MCF 10A (cell line): ENCODE measurements around the gene TMEM117. TPM values are rescaled to one million over a fixed set of nuclear protein-coding genes. Genes with fewer than 3 reads are reported as not detected.

Experiments used
- BruUV-seq: library from RNA; stranded (reverse); fragments of 400-500 nt; replicated peaks from 2 replicates; lab custom pipeline; 2021; lab: Mats Ljungman, UMichigan
- CTCF ChIA-PET: fragments of 300-600 bp; sonication (Branson Sonifier 250); formaldehyde crosslinking; extraction: SDS; loops from one replicate; lab custom pipeline; 2021; ENCODE audit warnings: antibody characterized with exemption, inconsistent platforms; lab: Yijun Ruan, JAX
- POLR2A ChIA-PET: fragments of 300-600, 350-650 bp; sonication (Branson Sonifier 250); formaldehyde crosslinking; extraction: SDS; loops from one replicate; lab custom pipeline; 2020; ENCODE audit warnings: antibody characterized with exemption, inconsistent platforms; lab: Yijun Ruan, JAX
- DNase-seq: peaks from one replicate; pipeline ENCODE4 v3.0.0-alpha.2; 2018; ENCODE audit not compliant: unreplicated experiment
- H3K27ac Mint-ChIP-seq: one replicate; pipeline ENCODE4 v1.8.0; 2022; ENCODE audit warnings: mild to moderate bottlenecking, low read depth, mixed read lengths; ENCODE audit not compliant: unreplicated experiment
- H3K27me3 Mint-ChIP-seq: one replicate; pipeline ENCODE4 v1.8.0; 2022; ENCODE audit warnings: mixed read lengths; ENCODE audit not compliant: insufficient read depth, unreplicated experiment
- H3K36me3 Mint-ChIP-seq: one replicate; pipeline ENCODE4 v1.8.0; 2022; ENCODE audit warnings: mild to moderate bottlenecking, moderate library complexity, mixed read lengths; ENCODE audit not compliant: insufficient read depth, unreplicated experiment
- H3K4me1 Mint-ChIP-seq: one replicate; pipeline ENCODE4 v1.8.0; 2022; ENCODE audit warnings: mixed read lengths; ENCODE audit not compliant: insufficient read depth, unreplicated experiment
- H3K4me3 Mint-ChIP-seq: one replicate; pipeline ENCODE4 v1.8.0; 2022; ENCODE audit warnings: mild to moderate bottlenecking, moderate library complexity, mixed read lengths; ENCODE audit not compliant: unreplicated experiment
- H3K9me3 Mint-ChIP-seq: one replicate; pipeline ENCODE4 v1.8.0; 2022; ENCODE audit warnings: mixed read lengths; ENCODE audit not compliant: unreplicated experiment
- intact Hi-C: fragments of 100-400 bp; cut with micrococcal nuclease; formaldehyde crosslinking; loops from 2 replicates; pipeline ENCODE4 v1.14.1; 2022
- total RNA-seq: library from RNA; stranded (reverse); gene quantifications from 2 replicates; pipeline ENCODE4 v1.2.3, GENCODE V29; 2022
- TF ChIP-seq, protein P1 (sequence below): fragments of 200-600 bp; IDR thresholded peaks from one replicate; pipeline ENCODE4 v1.8.0; 2022; ENCODE audit warnings: antibody characterized with exemption, mild to moderate bottlenecking; ENCODE audit not compliant: unreplicated experiment

Gene TMEM117
- total RNA-seq, 1 experiment from 2014 or later = 3.2 TPM

DNA sequence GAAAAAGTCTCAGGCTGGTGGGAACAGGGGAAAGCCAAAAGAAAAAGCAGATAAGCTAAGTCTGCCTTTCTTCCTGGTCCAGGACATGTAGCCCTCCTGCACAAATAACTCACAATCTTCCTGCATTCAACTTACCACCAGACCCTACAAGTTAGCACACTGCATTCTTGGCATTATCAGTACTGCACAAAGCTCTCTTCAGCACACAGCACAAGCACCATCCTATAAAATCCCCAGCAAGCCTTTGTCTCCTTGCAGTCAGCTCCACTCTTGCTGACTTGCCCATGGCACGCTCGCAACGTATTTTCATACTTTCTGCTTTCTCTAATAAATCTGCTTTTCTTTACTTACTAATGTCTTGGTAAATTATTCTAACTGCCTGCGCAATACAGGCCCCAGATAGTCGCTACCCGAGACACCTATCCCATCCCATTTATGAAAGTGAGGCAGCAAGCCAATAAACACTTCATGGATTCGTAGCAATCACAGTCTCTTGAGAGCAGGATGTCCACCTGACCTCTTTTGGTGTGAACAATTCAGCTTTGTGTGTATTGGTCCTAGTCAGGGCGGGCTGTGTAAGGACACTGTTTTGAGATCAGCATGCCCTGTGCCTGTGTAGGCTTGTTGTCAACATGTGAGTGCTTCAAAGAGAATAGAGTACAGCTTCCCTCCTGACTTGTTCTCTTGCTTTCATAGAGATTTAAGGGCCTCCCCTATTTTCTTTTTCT lies 49.0 kb downstream of the TMEM117 start:
- CTCF ChIA-PET = interaction anchor here (0.6 to 6.5 kb wide), 8 partner anchors 18 to 419 kb away, joined by 3 to 62 read pairs (median 3); partner anchors contain the start of genes IRAK4, PUS7L and TWF1
- intact Hi-C loops = no loop called here
- H3K9me3 Mint-ChIP-seq = no peaks in the 10 kb centered on the region
- H3K27ac Mint-ChIP-seq = no peak overlapping the region
- no peaks in the 10 kb centered on the region for H3K27me3 Mint-ChIP-seq
- DNase-seq = no peak
- no peaks in the 10 kb centered on the region for H3K36me3 Mint-ChIP-seq
- BruUV-seq = no TSS peak
- no peak overlapping the region for H3K4me3 Mint-ChIP-seq
- POLR2A ChIA-PET = interaction anchor here (0.6 to 3.8 kb wide), 3 partner anchors 13 to 1887 kb away, joined by 4 to 34 read pairs (median 6); partner anchors contain the start of gene TWF1
- TF ChIP-seq, protein P1, sequence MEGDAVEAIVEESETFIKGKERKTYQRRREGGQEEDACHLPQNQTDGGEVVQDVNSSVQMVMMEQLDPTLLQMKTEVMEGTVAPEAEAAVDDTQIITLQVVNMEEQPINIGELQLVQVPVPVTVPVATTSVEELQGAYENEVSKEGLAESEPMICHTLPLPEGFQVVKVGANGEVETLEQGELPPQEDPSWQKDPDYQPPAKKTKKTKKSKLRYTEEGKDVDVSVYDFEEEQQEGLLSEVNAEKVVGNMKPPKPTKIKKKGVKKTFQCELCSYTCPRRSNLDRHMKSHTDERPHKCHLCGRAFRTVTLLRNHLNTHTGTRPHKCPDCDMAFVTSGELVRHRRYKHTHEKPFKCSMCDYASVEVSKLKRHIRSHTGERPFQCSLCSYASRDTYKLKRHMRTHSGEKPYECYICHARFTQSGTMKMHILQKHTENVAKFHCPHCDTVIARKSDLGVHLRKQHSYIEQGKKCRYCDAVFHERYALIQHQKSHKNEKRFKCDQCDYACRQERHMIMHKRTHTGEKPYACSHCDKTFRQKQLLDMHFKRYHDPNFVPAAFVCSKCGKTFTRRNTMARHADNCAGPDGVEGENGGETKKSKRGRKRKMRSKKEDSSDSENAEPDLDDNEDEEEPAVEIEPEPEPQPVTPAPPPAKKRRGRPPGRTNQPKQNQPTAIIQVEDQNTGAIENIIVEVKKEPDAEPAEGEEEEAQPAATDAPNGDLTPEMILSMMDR = no peak
- H3K4me1 Mint-ChIP-seq = no peaks in the 10 kb centered on the region

DNA sequence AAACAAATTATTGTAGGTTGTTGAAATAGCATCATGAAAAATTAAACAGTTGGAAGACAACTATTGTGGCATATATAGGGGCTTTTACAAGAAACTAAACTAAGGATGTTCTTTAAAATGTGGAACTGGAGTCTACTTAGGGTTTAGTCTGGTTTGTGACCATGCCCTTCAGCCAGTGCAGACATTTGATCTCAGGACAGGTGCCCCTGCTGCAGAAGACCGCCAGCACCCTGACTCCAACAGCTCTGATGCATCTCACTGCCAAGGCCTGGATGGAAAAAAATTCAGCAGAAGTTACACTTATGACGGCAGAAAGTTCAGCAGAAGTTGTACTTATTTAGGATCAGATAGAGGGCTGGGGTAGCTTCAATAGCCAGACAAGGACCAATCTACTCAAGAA lies 51.5 kb downstream of the TMEM117 start:
- no peaks in the 10 kb centered on the region for H3K9me3 Mint-ChIP-seq
- no peak overlapping the region for H3K27ac Mint-ChIP-seq
- no TSS peak for BruUV-seq
- H3K4me1 Mint-ChIP-seq = no peaks in the 10 kb centered on the region
- TF ChIP-seq, protein P1 = no peak
- CTCF ChIA-PET = interaction anchor here (0.7 kb wide), 4 partner anchors 9 to 1038 kb away, joined by 3 read pairs; no protein-coding TSS in a partner anchor
- DNase-seq = no peak
- POLR2A ChIA-PET = interaction anchor here (1.4 kb wide), 1 partner anchor 82 kb away, joined by 4 read pairs; the partner anchor contains the start of gene TWF1
- no peak overlapping the region for H3K4me3 Mint-ChIP-seq
- H3K27me3 Mint-ChIP-seq = no peaks in the 10 kb centered on the region
- intact Hi-C loops = no loop called here
- no peaks in the 10 kb centered on the region for H3K36me3 Mint-ChIP-seq

DNA sequence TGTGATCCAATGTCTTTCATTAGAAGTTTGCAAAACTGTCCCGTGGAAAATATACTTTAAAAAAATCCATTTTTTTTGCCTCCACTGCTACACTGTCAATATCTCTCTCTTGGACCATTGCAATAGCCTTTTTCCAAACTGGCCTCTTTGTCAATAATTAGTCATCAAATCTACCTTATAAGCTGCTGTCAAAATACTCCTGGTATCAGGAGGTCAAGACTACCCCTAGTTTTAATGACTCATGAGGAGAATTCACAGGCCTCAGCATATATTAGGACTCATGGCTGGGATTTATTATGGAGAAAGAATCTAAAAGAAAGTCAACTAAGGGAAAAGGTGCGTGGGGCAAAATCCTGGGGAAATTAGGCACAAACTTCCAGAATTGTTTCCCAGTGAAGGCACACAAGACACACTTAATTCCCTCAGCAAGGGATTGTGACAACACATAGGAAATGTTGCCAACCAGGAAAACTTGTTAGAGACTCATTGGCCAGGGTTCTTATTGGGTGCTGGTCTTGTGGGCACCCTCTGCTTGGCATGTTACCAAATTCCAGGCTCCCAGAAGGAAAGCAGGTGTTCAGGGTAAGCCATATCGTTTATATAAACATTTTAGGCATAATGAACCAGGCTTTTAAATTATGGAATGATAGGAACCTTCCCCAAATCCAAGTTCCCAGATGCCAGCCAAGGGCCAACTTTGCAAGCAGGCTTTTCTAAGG lies 56.1 kb downstream of the TMEM117 start:
- ChIA-PET POLR2A (interaction anchor here (0.5 kb wide), 1 partner anchor 114 kb away, joined by 3 read pairs; no protein-coding TSS in a partner anchor), CTCF (interaction anchor here (1.1 to 1.6 kb wide), 2 partner anchors 9 to 10 kb away, joined by 3 to 12 read pairs; no protein-coding TSS in a partner anchor)
- H3K27ac Mint-ChIP-seq = no peak overlapping the region
- TF ChIP-seq, protein P1 = no peak
- BruUV-seq = no TSS peak
- peak; percentile 24 for DNase-seq
- H3K36me3 Mint-ChIP-seq = no peaks in the 10 kb centered on the region
- no peaks in the 10 kb centered on the region for H3K27me3 Mint-ChIP-seq
- H3K4me3 Mint-ChIP-seq = no peak overlapping the region
- intact Hi-C loops = no loop called here
- peaks cover 6% of the 10 kb centered on the region for H3K4me1 Mint-ChIP-seq
- H3K9me3 Mint-ChIP-seq = no peaks in the 10 kb centered on the region

DNA sequence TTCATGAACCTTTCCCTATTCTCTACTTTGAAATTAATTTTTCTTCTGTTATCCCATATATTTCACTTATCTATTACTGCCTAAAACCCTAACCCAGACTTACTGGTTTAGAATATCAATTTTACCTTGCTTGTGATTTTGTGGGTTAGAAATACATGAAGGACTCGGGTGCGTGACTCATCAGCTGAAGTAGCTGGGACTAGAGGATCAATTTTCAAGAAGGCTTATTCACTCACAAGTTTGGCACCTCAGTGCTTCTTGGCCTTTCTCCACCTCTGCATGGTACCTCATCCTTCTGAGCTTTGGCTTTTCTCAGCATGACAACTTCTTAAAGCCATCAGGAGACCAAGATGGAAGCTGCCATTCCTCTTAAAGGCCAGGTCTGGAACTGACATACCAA lies 57.8 kb downstream of the TMEM117 start:
- POLR2A ChIA-PET = no interaction called here
- Mint-ChIP-seq H3K4me1 (peaks cover 6% of the 10 kb centered on the region), H3K36me3 (no peaks in the 10 kb centered on the region), H3K4me3 (no peak overlapping the region), H3K9me3 (no peaks in the 10 kb centered on the region), H3K27me3 (no peaks in the 10 kb centered on the region), H3K27ac (no peak overlapping the region)
- BruUV-seq = no TSS peak
- peak; percentile 34 for DNase-seq
- TF ChIP-seq, protein P1 = no peak
- CTCF ChIA-PET = no interaction called here
- intact Hi-C loops = no loop called here
